HG03378 (cell line): ENCODE results near the gene SLC35B1.

ENCODE experiments used
- ATAC-seq: cut with Tn5 transposase; IDR thresholded peaks from one replicate; pipeline ENCODE4 v1.9.1; 2021; ENCODE audit warnings: mild to moderate bottlenecking, moderate library complexity; ENCODE audit not compliant: unreplicated experiment

The SLC35B1 gene

GRCh38 chr17:49700960-49701359, 6.8 kb downstream of the SLC35B1 start:
- no peak for ATAC-seq

DNA sequence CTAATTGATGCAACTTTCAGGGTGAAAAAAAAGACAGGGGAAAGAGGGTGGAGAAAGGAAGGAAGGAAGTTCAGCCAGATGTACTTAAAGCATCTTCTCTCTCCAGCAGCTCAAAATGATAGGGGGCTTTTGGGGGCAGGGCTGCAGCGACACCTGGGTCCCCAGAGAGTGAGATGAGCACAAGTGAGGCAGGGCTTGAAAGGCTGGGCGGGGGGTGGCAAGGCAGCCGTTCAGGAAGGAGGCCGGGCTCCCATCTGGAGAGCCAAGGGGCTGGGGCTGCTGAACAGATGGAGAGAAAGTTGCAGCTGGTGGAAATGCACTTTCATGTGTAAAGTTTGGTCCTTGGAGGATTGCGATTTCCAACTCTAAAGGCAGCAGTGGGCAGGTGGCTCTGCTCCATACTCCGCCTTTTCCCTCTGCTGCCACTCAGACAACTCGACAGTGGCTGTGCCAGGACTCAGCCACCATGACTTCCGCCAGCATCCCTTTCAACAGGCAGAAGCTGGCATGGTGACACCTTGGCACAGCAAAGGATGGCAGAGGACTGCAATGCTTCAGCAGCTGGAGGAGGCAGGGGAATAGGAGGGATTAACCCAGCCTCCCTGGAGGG, 7.7 kb downstream of the SLC35B1 start:
- ATAC-seq = no peak

DNA sequence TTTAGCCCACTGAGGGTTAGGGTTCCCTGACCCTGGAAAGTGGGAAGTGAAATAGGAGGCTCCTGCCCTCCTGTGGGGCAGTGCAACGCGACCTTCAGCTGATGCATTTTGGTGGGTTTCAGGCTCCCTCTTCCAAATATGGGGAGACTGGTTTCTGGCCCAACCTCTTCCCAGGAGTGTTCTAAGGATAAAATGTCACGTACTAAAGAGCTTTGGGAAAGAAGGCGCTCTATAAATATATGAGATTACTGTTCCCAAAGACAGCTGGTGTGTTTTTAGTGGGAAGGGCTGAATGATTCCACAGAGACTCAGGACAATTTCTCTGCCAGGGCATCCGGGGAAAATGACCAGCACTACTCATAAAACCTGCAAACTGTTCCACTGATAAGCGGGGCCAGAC, 9.8 kb downstream of the SLC35B1 start:
- ATAC-seq = no peak

GRCh38 chr17:49696233-49696761, 11.5 kb downstream of the SLC35B1 start:
- ATAC-seq = peak; percentile 71

GRCh38 chr17:49695698-49696232, 12.0 kb downstream of the SLC35B1 start:
- ATAC-seq = no peak

- ATAC-seq = no peak
These were observed 12.7 kb downstream of the SLC35B1 start for GRCh38 chr17:49694847-49695697.

GRCh38 chr17:49692751-49693150, 15.0 kb downstream of the SLC35B1 start:
- ATAC-seq = no peak

DNA sequence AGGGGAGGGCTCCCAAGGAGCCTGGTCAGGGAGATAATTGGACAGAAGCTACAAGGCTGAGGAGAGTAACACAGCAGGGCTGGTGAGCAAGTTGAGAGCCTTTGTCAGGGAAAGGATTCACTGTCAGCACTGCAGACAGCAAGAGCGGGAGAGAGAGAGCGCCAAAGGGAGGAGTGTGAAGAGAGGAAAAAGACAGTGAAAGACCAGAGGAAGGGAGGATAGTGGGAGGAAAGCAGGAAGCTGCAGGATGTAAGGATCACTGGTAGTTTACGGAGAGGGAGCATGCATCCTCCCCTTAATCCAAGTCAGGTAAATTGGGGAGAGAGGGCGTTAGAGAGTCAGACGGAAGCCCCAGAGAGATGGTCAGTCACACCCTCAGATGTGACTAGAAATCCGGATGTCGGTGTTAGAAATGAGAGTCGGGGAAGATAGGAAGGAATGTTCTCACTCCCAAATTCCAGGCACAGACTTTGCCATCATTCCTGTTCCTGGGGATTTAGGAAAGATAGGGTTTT, 16.0 kb downstream of the SLC35B1 start:
- ATAC-seq = no peak

- no peak for ATAC-seq
These were observed 16.6 kb downstream of the SLC35B1 start for GRCh38 chr17:49691086-49691676.

- no peak for ATAC-seq
These were observed 17.5 kb downstream of the SLC35B1 start for GRCh38 chr17:49690256-49690655.

GRCh38 chr17:49688848-49689247, 18.9 kb downstream of the SLC35B1 start:
- ATAC-seq = no peak

DNA sequence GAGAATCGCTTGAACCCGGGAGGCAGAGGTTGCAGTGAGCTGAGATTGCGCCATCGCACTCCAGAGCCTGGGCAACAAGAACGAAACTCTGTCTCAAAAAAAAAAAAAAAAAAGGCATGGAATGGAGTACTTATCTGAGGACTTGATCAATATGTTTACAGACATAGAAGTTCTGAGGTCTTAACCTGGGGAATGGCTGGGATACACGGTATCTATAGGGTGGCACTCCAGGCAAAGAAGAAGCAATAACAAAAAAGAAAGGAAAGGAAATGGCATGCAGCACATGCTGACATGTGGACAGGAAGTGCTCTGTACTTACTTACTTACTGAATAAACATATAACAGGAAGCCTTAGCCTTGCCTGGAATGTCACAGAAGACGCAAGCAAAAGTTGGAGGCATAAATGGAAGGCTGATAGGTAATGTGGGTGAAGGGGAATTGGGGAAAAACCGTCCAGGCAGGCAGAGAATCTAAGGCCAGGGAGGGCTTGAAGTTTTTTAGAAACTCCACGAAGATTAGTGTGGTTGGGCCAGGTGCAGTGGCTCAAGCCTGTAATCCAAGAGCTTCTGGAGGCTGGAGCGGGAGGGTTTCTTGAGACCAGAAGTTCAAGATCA, 19.8 kb downstream of the SLC35B1 start:
- no peak for ATAC-seq

DNA sequence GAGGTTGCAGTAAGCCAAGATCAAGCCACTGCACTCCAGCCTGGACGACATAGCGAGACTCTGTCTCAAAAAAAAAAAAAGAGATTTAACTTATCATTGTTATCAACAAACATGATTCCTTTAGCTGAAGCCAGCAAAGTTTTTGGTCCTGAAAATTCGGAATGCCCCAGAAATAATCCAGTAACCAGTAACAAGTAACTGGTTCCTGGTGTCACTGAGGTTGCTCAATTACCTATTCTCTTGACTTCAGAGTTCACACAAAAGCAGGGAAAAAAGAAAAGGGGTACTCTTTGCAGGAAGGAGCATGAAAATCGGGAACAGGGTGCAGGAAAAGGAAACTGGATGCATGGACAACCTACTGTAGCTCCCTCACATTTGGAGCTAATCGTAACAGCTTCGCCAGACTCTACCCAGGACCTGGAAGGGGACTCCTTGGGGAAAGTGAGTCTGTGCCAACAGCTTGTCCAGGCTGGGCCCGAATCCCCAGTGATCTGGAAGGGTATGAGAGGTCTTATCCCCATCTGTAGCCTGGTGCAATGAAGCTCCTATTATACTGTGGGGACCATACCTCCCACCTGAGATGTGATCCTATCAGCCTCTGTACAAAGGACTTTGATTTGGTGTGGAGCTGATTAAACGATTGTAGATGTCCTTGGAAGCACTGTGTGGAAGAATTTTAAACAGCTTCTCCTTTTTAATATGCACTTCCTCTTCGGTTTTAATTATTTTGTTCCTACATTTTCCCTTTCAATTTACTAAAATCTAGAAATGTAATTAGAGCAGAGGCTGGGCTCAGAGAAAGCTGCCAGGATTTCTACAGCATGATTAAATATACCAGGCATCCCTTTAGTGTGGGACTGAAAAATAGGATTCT, 26.4 kb downstream of the SLC35B1 start:
- no peak for ATAC-seq

DNA sequence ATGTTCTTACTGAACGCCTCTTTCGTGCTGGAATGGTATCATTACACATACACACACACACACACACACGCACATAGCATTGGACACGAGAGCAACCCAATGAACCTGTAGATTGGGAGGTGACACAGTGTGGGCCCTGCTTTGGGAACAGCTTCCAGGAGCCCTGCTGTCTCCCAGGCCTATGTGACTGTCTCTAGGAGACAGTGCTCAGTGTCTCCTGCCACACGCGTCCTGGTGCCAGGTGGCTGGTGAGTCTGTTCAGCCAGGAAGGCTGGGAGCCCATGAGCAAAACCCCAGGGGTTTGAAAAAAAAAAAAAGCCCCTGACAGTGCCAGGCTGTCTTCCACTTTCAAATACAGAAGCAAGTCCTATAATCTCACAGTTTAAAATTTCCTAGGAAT, 27.4 kb downstream of the SLC35B1 start:
- no peak for ATAC-seq

GRCh38 chr17:49677933-49678847, 29.6 kb downstream of the SLC35B1 start, which contains the start of gene SPOP:
Gene SPOP (minus strand): TSS chr17:49678097. CDS start chr17:49622810, 55,287 bp downstream.
- peak; percentile 47 for ATAC-seq

DNA sequence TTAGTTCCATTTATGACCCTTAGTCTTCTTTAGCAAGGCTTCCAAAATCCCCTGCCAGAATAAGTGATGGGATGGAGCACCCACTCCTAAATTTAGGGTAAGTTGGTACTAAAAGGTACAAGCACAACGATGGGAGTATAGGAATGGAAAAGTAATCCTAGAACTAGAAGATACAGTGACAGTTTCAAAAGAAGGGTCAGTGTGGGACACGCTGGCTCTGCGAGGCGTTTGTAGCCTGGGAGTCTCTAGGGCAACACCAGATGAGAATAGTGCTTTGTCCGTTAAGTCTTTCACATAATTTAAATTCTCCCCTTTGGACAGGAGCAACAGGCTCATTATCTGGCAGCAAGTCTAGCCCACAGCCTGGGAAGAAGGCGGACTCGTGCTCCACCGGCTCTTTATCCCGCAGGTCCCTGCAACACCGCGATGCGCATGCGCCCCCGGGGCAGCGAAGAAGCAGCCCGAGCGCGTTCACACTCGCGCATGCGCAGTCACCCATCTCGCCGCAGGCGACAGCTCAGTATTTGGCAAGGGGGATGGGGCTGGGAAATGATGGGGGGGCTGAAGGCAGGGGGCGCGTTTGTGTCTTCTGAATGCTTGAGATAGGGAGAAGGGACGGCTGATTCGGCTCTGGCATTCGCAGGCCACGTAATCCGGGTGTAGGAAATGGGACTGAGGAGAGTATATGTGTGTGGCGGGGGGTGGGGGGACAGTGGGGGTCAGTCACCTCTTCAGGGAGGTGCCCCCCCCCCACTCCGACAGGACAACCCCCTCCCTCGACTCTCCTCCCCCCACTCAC, 30.4 kb downstream of the SLC35B1 start:
- no peak for ATAC-seq

DNA sequence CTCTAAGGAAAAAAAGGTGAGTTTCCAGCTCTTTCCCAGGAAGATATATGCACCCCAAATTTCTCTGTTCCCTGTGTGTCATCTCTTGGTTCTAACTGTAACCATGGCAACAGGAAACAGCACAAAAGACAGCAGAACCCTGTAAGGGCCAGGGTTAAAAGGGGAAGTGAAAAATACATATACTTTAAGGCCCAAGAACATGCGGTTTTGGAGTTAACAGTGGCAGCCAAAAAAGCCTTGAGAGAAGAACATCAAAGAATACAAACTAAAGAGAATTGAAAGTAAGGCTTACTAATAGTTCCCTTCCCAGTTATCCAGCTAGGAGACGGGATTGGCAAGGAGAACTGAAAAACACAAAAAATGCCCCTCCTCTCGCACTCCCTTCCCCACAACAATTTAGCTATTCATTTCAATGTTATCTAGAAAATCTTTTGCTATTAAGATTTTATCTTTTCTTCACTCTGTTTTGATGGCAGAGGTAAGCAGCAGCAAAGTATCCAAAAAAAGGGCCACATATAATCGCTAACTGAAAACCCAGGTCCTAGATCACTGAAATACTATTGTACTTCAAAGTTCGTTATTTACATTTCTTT, 31.4 kb downstream of the SLC35B1 start:
- peak; percentile 80 for ATAC-seq

DNA sequence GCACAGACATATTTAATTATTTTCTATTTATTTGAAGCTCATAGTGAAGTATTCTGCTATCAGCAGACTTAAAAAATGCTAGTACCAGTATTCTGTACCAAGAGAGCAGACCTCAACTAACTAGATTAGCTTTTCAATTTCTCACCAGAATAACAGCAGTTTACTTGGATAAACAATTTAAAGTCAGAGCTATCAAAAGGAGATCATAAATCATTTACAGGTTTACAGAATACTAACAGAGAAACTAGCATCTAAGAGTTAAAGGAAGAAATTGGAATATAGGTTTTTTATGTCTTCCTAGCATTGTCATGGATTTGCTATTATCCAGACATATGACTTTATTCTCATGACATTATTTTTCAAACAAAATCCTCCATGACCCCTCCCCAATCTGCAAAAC, 33.3 kb downstream of the SLC35B1 start:
- ATAC-seq = no peak
